T-helper 2 cell treated with Interferon-gamma antibody and Interleukin-4, amounts not matched to agents 100 ng/mL and 5 ng/mL, for 36 hours (primary cell): Measurements from ENCODE around the gene MCF2L2. TPM values are rescaled to one million over a fixed set of nuclear protein-coding genes. Genes with fewer than 3 reads are reported as not detected.

ENCODE experiments used
- intact Hi-C: fragments of 100-400 bp; cut with micrococcal nuclease; formaldehyde crosslinking; loops from one replicate; pipeline ENCODE4 v1.15.1; 2023
- total RNA-seq: library from RNA; stranded (reverse); gene quantifications from 2 replicates; pipeline ENCODE4 v1.2.3, GENCODE V29; 2022

The MCF2L2 gene
- total RNA-seq, 1 donor from 2014 or later = 5.5 TPM

DNA sequence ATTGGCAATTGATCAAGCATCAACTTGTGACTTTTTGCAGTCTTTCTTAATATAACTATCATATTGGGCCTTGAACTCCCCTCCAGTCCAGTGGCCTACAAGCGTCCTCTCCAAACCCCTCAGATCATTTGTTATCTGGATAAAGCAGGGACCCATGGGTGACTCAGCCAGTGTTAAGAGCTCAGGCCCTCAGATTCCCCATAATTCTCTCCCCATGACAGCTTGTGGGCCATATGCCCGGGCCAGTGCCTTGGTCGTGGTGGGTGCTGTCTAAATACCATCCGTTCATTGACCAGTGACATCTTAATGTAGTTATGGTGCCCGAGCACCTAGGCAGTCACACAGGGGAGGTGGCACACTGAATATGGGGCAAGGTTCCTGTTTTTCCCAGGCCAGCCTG lies 18.1 kb downstream of the MCF2L2 start:
- intact Hi-C loops = no loop called here

DNA sequence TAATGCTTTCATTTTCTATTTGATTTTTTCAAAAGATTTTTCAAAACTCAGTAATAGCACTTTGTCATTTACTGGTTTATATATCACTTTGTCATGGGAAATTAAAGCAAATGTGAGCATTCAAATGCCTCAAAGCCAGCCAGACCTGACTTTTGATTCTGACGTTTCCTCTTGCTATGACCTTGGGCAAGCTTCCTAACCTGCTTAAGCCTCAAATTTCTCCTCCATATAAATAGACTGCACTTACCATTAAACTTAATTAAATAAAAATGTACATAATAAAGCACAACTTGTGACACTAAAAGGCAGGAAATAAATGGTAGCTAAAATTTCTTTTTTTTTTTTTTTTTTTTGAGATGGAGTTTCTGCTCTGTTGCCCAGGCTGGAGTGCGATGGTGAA lies 19.2 kb downstream of the MCF2L2 start:
- intact Hi-C loops = no loop called here

DNA sequence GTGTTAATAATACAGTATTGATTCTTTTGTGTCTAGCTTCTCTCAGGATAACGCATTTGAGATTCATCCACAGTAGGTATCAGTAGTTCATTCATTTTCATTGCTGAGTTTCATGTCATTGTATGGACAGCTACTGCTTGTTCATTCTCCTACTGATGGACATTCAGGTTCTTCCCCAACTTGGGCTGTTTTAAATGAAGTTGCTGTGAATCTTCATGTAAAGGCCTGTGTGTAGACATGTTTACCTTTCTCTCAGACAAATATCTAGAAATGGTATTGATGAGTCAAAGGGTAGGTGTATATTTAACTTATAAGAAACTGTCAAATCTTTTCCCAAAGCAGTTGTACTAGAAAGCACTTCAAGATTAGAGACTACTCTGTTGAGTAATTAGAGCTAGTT lies 26.7 kb downstream of the MCF2L2 start:
- intact Hi-C loops = no loop called here

DNA sequence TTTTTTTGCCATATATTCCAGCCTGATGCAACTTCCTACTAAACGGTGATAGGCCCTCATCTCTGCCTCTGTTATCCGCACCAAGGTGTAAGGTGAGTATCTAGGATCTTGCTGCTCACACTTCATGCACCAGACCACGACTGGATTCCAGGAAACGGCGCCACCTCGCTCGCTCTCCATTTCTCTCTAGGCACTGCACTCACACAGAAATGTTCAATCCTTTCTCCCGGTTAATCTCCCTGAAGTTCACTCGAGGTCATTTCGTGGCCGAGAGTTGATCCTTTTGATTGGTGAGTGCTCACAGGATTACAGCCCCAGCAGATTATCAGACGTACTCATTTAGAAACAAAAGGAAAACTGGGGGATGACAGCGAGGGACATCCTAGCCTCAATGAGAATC lies 28.1 kb downstream of the MCF2L2 start:
- intact Hi-C loops = no loop called here

DNA sequence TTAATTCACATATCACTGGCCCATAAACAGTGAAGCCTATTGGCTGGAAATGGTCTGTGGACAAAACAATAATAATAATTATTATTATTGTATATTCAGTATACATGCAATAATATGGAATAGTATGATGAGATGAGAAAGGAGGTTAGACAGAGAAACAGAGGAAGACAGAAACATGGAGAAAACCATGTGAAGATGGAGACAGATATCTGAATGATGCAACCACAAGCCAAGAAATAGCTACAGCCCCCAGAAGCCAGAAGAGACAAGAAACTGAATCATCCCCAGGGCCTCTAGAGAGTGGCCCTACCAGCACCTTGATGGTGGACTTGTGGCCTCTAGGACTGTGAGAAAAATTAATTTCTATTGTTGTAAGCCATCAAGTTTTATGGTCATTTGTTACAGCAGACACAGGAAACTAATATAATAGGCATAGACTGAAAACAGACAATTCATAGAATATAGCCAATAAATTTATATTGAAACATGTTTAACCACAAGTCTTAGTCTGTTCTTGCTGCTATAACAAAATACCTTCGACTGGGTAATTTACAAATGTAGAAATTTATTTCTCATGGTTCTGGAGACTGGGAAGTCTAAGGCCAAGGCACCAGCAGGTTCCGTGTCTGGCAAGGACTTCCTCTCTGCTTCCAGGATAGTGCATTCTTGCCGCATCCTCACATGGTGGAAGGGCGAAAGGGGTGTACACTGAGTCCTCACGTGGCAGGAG lies 31.6 kb downstream of the MCF2L2 start:
- intact Hi-C loops = no loop called here

DNA sequence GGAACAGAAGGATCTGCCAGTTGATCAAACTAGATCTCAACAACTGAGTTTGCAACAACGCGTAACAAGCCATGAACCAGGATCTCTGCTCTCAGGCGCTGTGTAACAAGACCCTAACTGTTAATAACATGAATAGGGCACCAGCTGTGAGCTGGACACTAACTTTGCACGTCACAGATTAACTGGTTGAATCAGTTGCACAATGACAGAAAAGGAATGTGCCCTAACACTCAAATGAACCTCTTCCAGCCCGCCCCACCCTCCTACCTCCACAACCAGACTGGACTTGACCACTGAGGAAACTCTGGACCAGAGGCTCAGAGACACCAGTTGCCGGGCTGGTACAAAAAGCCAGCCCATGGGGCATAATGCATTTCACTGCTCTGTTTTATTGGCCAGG lies 34.3 kb downstream of the MCF2L2 start:
- intact Hi-C loops = no loop called here

DNA sequence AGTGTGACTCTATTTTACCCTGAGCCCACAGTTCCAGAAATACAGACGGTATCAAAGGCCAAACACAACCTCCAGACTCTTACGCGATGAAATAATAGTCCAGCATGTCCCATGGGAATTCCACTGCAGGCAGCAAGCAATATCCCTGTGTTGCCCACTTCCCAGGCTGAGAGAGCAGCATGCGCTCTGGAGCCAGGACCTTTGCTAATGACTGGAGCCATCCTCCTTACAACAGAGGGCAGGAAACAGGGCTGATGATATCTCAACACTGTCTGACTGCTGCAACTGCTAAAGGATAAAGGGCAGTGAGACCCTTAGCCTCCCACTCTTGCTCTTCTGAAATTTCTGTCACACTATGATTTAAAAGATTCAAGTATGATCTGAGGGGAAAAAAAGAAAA lies 34.8 kb downstream of the MCF2L2 start:
- intact Hi-C loops = no loop called here

DNA sequence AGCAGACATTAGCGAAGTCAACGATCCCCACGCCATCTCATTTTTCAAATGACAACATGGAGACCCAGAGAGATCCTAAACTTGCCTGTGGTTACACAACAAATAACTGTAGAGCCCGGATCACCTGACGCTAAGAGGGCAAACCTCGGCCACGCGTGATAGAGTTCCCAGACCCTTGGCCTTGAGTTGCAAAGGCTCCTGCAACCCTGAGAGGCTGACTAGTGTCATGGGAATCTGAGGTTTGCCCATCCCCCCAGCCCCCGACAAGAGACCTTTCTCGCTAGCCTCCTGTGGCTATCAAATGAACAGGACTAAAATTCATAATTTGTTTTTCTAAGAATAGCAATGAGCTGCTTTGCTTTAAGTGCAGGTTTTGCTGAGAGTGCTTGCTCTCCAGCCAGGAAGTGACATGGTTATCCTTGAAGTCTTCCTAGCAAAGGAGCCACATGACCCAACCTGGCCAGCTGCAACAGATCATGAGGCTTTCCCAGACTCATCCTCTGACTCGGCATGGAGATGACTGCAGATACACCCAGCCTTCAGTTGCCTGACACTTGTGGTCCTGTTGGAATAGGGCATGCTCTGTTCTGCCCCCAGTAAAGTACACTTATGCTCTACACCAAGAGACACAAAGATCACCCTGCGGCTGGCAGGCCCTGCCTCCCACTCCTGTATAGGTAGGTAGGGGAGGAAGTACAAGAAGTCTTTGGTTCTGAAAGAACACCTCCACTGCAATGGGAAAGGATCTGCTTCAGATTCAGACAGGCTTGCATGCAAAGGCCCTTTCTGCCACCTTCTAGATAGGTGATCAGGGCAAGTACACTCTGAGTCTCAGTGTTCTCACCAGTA lies 36.0 kb downstream of the MCF2L2 start:
- intact Hi-C loops = no loop called here

DNA sequence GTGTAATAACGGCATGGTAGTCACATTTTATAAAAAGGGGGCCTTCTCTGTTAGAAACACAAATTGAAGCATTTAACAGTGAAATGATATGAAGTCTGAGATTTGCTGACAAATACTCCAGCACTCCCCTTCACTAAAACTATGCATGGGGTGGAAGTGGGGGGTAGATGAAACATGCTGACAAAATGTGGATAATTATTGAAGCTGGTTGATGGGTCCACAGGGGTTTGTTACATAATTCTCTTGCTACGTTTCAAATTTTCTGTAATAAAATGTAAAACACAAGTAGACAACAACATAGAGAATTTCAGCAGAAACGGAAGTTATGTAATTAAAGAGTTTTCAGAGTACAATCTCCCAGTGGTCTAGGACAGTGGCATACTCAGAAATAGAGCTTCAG lies 37.0 kb downstream of the MCF2L2 start:
- intact Hi-C loops = no loop called here

DNA sequence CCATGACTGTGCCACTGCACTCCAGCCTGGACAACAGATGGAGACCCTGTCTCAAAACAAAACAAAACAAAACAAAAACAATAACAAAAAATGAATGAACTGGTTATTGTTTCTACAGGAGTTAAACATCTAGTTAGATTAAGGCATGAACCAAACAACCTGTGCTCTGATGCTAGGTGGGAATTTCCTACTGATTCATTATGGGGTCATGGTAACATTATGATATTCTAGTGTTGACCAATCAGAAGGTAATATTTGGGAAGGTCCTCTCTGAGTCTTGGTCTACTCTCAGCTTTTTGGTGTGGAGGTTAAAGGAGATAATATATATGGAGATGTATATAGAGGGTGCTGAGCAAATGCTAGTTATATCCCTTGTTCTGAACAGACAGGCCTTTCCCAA lies 37.6 kb downstream of the MCF2L2 start:
- intact Hi-C loops = no loop called here

DNA sequence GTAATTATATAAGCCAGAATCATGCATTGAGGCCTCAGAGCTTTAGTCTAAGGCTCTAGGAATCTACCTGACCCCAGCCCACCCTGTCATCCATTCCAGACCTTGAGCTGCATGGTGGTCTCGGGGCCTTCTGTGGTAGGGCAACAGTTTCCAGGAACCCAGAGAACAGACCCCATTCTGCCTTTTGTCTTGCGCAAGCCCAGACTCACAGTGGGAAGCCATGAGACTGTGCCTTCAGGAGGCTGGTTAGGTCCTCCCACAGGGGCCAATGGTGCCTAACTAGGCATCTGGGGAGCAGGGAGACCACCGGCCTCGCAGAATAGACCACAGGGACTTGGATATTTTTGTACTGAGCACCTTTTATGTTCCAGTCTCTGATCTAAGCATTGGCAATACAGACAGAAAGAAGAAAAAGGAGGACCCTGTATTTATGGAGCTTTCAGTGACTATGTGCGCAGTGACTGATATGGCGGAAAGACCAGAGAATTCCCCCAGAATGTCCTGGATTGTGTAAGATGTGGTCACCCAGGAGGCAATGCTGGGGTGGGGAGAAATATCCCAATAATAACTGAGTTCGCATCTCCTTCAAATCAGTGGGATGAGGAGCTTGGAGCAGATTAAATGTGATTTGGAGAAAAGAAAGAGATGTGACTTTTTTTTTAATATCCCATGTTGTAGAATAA lies 40.1 kb downstream of the MCF2L2 start:
- intact Hi-C loops = loop anchor here (5.0 to 10.0 kb wide), 3 partner anchors 121 to 676 kb away; no protein-coding TSS in a partner anchor

DNA sequence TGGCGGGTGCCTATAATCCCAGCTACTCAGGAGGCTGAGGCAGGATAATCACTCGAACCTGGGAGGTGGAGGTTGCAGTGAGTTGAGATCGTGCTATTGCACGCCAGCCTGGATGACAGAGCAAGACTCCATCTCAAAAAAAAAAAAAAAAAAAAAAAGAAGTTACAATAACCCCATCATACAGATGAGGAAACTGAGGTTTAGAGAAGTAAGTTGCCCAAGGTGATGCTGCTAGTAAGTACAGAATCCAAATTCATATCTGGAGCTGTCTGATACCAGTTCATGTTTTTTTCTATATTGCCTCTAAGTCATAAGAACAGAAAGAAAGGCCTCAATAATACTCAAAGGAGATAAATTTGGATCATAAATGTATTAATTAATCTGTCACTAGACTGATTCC lies 40.6 kb downstream of the MCF2L2 start:
- intact Hi-C loops = loop anchor here (2.0 to 10.0 kb wide), 4 partner anchors 120 to 675 kb away; no protein-coding TSS in a partner anchor

DNA sequence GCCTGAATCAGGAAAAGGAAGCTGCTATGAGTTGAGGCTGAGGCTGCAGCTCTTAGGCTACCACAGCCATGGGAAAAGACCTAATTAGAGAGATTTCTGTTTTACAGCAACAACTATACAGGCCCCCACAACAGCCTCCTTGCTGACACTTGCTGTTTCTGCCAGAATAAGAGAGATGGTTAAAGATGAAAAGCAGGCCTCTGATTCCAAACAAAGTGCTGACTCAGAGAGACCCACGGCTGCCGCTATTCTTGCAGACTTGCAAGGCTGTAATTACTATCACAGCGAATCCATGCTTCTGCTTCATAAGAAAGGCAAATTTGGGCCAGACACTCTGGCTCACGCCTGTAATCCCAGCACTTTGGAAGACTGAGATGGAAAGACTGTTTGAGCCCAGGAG lies 41.8 kb downstream of the MCF2L2 start:
- intact Hi-C loops = loop anchor here (1.0 to 10.0 kb wide), 6 partner anchors 119 to 674 kb away; no protein-coding TSS in a partner anchor

DNA sequence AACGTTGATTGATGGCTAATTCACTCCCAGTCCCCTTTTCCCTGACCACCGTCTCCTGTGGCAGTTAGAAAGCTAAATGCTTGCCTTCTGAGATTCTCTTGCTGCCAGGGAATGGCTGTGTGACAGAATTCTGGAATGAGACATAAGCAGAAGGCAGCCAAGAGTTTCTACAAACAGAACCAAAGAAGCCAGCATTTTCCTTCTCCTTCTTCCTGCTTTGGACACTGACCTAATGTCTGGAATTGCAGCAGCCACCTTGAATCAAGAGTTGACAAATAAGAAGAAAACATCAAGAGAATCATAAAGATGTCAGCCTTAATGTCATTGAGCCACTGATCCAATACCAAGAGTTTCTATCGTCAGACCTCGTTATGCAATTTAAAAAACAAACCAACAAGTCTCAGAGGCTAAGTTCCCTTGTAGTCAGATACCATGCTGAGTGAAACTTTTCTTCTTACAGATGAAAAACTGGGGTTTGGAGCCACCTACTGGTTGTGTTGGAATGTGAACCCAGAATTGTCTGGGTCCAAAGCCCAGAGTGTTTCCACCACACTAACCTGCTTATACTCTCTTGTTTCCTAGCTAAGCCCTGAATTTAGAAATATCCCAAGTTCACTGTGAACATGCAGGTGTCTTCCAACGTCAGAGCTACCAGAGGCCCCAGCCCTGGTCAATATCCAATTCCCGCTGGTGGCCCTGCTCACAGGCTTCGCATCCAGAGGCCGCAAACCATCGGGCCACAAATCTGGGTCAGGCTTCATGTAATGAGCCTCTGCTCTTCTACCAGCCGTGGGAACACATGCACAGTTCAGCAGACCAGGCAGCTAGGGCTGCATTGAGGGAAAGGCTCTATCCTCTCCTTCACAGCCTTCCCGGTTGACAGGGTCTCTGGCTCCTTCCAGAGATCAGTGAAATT lies 42.5 kb downstream of the MCF2L2 start:
- intact Hi-C loops = loop anchor here (1.0 to 10.0 kb wide), 6 partner anchors 119 to 674 kb away; no protein-coding TSS in a partner anchor

DNA sequence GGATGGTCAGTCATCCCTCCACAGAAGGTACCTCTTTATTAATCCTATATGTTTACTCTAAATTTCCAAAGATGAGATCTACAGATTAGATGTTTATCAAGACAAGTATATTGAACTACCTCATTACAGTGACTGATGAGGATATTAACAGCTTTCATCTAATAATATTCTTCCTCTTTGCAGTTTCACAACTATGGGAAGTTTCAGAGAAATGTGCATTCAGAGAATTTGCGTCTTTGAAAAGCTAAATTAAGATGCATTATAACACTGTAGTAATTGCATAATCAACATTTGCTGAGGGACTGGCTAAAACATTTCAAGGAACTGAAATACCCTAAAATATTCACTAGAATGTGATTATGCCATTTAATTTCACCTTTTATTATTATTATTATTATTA lies 46.7 kb downstream of the MCF2L2 start:
- intact Hi-C loops = loop anchor here (1.0 to 10.0 kb wide), 5 partner anchors 94 to 477 kb away; partner anchors contain the start of gene B3GNT5

DNA sequence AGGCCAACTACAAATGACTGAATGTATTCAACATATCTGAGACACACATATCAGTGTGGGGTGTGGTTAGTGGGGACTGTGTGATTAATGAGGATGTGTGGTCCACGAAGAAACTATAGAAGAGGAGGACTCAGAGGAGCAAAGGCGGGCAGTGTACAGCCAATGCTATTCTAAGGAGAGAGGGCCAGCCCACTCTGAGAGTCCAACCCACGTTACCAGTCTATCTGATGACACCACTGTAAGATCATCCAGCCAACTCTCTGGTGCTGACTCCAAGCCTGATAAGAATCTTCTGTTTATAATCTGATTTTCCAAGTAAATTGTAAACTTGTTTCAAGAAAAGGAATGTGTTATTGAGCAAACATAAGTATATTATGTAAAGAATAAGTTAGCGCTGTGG lies 47.2 kb downstream of the MCF2L2 start:
- intact Hi-C loops = loop anchor here (5.0 to 10.0 kb wide), 3 partner anchors 94 to 476 kb away; partner anchors contain the start of gene B3GNT5

DNA sequence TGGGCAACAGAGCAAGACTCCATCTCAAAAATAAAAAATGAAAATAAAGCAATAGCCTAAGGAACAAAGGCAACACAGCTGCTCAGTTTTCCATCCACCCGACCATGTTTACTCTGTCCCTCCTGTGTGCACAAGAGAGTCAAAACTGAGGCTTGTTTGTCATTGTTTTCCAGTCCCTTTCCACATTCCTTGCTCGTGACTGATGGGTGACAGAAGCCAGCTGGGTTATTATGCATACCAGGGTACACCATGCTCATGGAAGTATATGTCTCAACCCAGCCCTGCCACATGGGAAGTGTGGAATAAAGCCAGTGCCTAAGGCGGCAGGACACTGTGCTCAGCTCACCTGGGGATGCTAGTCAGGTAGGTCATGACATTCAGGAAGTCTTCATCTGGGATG lies 49.5 kb downstream of the MCF2L2 start:
- intact Hi-C loops = no loop called here

DNA sequence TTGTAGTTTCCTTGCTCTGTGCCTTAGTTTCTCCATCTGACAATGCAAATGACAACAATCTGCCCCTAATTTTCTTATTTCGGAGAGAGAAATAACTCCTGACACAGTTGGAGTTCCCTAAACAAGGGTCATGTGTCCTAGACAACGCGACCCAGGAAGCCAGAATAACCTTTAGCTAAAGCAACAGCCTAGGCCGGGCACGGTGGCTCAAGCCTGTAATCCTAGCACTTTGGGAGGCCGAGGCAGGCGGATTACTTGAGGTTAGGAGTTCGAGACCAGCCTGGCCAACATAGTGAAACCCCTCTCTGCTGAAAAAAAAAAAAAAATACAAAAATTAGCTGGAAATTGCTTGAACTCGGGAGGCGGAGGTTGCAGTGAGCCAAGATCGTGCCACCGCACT lies 49.9 kb downstream of the MCF2L2 start:
- intact Hi-C loops = no loop called here

DNA sequence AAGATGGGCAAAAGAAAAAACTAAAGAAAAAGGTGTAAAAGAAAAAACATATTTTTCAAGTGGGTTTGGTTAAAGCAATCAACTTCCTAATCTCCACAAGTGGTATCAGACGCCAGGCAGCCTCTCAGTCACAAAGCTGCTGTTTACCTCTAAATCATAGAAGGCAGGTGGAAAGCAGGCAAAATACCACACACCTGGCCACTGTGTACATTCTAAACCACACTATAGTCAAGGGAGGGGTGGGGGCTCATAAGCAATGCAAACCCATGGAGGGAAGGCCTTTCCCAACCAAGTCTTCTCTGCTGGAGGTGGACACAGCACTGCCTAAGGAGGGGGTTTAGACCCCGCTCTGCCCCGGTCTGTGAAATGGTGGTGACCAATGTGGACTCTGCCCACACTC lies 50.4 kb downstream of the MCF2L2 start:
- intact Hi-C loops = no loop called here

DNA sequence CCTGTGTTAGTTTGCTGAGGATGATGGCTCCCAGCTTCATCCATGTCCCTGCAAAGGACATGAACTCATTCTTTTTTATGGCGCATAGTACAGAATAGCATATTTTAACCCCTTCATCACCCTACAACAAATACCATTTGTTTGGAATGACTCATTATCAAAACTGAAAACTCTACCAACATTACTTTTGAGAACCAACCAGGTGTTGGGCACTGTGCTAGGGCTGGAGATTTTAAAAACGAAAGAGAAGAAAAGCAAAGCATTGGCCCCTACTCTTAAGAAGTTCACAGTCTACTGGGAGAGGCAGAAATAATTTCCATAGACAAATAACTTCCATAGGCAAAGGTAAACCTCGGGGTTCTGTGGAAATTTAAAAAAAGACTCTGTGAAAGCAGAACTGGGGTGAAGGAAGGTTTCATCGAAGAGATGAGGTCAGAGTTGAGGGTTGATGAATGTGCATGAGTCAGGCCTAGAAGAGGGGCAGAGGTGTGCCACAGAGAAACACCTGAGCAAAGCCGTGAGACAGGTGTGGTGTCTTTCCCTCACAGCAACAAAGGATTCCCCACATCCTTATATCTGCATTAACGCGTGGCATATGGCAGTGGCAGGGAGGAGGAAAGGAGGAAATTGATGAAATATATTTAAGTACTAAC lies 51.0 kb downstream of the MCF2L2 start:
- intact Hi-C loops = no loop called here
